Breast epithelium (tissue), 4 donors: ENCODE data around the gene RCAN3. TPM values are rescaled to one million over a fixed set of nuclear protein-coding genes. Genes with fewer than 3 reads are reported as not detected.

Experiments
- DNase-seq, 2 donors: peaks; one replicate each; pipeline ENCODE4 v3.0.0-alpha.2; 2019; ENCODE audit warnings: low spot score in 2 of 2
- H3K27ac ChIP-seq, 2 donors: fragments of 200-600 bp; sonication (generic) in 1 of 2; one replicate each; pipeline ENCODE4 v1.5.1; 2016 to 2019; ENCODE audit warnings: mild to moderate bottlenecking in 1 of 2
- H3K27me3 ChIP-seq, 2 donors: fragments of 200-600 bp; sonication (generic) in 1 of 2; one replicate each; pipeline versions ENCODE4 v1.5.1 to v1.6.0; 2017 to 2019; ENCODE audit warnings: control low read depth in 1 of 2, mild to moderate bottlenecking in 1 of 2
- H3K36me3 ChIP-seq: fragments of 200-600 bp; one replicate; pipeline ENCODE4 v1.5.1; 2019
- H3K4me1 ChIP-seq, 2 donors: fragments of 200-600 bp; sonication (generic); one replicate each; pipeline ENCODE4 v1.5.1; 2016 to 2019; ENCODE audit warnings: control low read depth in 1 of 2
- H3K4me3 ChIP-seq, 3 donors: fragments of 200-600 bp; sonication (generic); 1 replicate in 2 of 3; 2 replicates in 1 of 3; pipeline ENCODE4 v1.5.1; 2016 to 2019; ENCODE audit warnings: mild to moderate bottlenecking in 3 of 3, moderate library complexity in 2 of 3
- H3K9me3 ChIP-seq, 2 donors: fragments of 200-600 bp; sonication (generic) in 1 of 2; one replicate each; pipeline ENCODE4 v1.5.1; 2016 to 2019; ENCODE audit warnings: control low read depth in 1 of 2
- CTCF ChIP-seq, 3 donors: fragments of 450-650 bp; IDR thresholded peaks; one replicate each; pipeline ENCODE4 v1.5.1; 2016 to 2017; ENCODE audit warnings: antibody characterized with exemption in 3 of 3, mild to moderate bottlenecking in 3 of 3, moderate library complexity in 3 of 3
- POLR2A ChIP-seq: fragments of 450-650 bp; IDR thresholded peaks from one replicate; pipeline ENCODE4 v1.6.1; 2016; ENCODE audit warnings: antibody characterized with exemption, mild to moderate bottlenecking, moderate library complexity
- POLR2AphosphoS5 ChIP-seq, 3 donors: sonication (generic); formaldehyde crosslinking; IDR thresholded peaks; one replicate each; pipeline ENCODE4 v1.6.1; 2017; ENCODE audit warnings: antibody characterized with exemption in 3 of 3
- intact Hi-C: fragments of 100-400 bp; cut with DNase I; formaldehyde crosslinking; loops from one replicate; pipeline ENCODE4 v1.15.1; 2023; ENCODE audit warnings: low total_unique reads
- total RNA-seq, 3 donors: library from RNA; depleted of rRNA; stranded (reverse); fragments of >200 nt; gene quantifications; one replicate each; pipeline ENCODE4 v1.1.0, GENCODE V29; 2016

The RCAN3 gene
- total RNA-seq, 3 donors from 2014 or later = 5.0 to 22.7 (median 8.8) TPM

- H3K36me3 ChIP-seq = no peaks in the 10 kb centered on the region
- H3K27ac ChIP-seq = no peak overlapping the region
- H3K9me3 ChIP-seq = no peaks in the 10 kb centered on the region
- H3K4me3 ChIP-seq = no peak overlapping the region
- H3K27me3 ChIP-seq = no peaks in the 10 kb centered on the region
- no peak for DNase-seq
- no peaks in the 10 kb centered on the region for H3K4me1 ChIP-seq
- intact Hi-C loops = no loop called here
- no peak for TF ChIP-seq POLR2A
- TF ChIP-seq POLR2AphosphoS5 (IDR thresholded peaks at IDR 0.05) = no peak
- TF ChIP-seq CTCF (IDR thresholded peaks at IDR 0.05) = no peak
Observed at GRCh38 chr1:24481101-24481500, 21.5 kb upstream of the RCAN3 start.

DNA sequence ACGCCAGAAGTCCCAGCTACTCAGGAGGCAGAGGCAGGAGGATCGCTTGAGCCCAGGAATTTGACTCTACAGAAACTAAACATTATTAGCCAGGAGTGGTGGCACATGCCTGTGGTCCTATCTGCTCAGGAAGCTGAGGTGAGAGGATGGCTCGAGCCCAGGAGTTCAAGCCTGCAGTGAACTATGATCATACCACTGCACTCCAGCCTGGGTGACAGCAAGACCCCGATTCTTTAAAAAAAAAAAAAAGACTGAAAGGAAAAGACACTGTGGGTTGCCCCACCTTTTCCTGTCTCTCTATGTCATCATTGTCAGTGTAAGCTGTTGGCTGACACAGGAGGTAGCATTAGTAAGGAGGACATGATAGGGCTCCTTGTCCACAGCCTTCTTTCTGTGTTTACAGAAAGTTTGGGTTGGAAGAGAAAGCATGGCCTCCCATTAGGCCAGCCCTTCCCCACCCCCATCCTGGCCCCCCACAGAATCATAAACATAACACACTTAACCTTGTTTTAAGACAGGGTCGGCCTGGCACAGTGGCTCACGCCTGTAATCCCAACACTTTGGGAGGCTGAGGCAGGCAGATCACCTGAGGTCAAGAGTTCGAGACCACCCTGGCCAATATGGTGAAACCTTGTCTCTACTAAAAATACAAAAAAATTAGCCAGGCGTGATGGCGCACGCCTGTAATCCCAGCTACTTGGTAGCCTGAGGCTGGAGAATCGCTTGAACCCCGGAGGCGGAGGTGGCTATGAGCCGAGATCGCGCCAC, 20.6 kb upstream of the RCAN3 start:
- TF ChIP-seq POLR2AphosphoS5 (IDR thresholded peaks at IDR 0.05) (no peak), POLR2A (no peak), CTCF (IDR thresholded peaks at IDR 0.05) (no peak)
- Histone ChIP-seq H3K9me3 (no peaks in the 10 kb centered on the region), H3K27me3 (no peaks in the 10 kb centered on the region), H3K4me1 (no peaks in the 10 kb centered on the region), H3K27ac (no peak overlapping the region), H3K36me3 (no peaks in the 10 kb centered on the region), H3K4me3 (no peak overlapping the region)
- no peak for DNase-seq
- intact Hi-C loops = no loop called here

GRCh38 chr1:24483441-24483840, 19.2 kb upstream of the RCAN3 start:
- no peak overlapping the region for H3K27ac ChIP-seq
- TF ChIP-seq POLR2AphosphoS5 (IDR thresholded peaks at IDR 0.05) (no peak), POLR2A (no peak), CTCF (IDR thresholded peaks at IDR 0.05) (no peak)
- no peaks in the 10 kb centered on the region for H3K36me3 ChIP-seq
- H3K4me1 ChIP-seq = no peaks in the 10 kb centered on the region
- no peaks in the 10 kb centered on the region for H3K9me3 ChIP-seq
- no peak for DNase-seq
- H3K4me3 ChIP-seq = no peak overlapping the region
- no peaks in the 10 kb centered on the region for H3K27me3 ChIP-seq
- intact Hi-C loops = no loop called here

DNA sequence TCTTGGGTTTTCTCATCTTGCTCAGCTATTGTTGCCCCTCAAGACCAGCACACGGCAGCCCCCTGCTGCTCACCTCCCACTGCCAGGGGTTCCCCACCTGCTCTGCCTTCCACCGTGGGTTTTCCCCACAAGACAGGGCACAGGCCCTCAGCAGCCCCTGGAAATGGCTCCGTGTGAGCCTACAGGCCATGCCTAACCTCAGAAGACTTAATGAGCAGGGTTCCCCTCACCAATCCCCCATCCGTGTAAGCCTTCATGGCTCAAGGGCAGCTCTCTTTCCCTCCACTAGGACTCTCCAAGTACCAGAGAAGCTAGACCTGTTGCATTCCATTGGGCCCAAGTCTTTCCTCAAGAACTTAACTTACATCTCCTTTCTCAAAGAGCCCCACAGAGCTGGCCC, 18.4 kb upstream of the RCAN3 start:
- no peaks in the 10 kb centered on the region for H3K36me3 ChIP-seq
- H3K9me3 ChIP-seq = no peaks in the 10 kb centered on the region
- no peaks in the 10 kb centered on the region for H3K4me1 ChIP-seq
- no peak for DNase-seq
- intact Hi-C loops = no loop called here
- H3K27me3 ChIP-seq = no peaks in the 10 kb centered on the region
- H3K27ac ChIP-seq = no peak overlapping the region
- no peak overlapping the region for H3K4me3 ChIP-seq
- TF ChIP-seq CTCF (IDR thresholded peaks at IDR 0.05) (no peak), POLR2A (no peak)

GRCh38 chr1:24486331-24487065, 16.1 kb upstream of the RCAN3 start:
- Histone ChIP-seq H3K4me1 (no peaks in the 10 kb centered on the region), H3K27me3 (no peaks in the 10 kb centered on the region), H3K36me3 (no peaks in the 10 kb centered on the region), H3K27ac (no peak overlapping the region), H3K9me3 (peaks cover 0 to 4% of the 10 kb centered on the region in 2 donors), H3K4me3 (no peak overlapping the region)
- no peak for DNase-seq
- intact Hi-C loops = no loop called here
- TF ChIP-seq POLR2A (no peak), POLR2AphosphoS5 (IDR thresholded peaks at IDR 0.05) (no peak), CTCF (IDR thresholded peaks at IDR 0.05) (no peak)
